HepG2 (cell line): Measurements from ENCODE around the gene PROX2.
A peak's percentile ranks its signal among the peaks of the same experiment; 100 is the strongest.

Experiments used
- CBX2 ChIP-seq, 2 experiments: fragments of 200-600 bp in 1 of 2; sonication (generic); formaldehyde crosslinking in 1 of 2; IDR thresholded peaks; 2 replicates each; pipeline versions ENCODE4 v1.7.0 to v1.8.1; 2018 to 2022; ENCODE audit warnings: low read depth in 2 of 2, low read length in 1 of 2, mild to moderate bottlenecking in 1 of 2, missing genetic modification reagents in 1 of 2
- EZH2 ChIP-seq: conservative IDR thresholded peaks from 2 replicates; pipeline ENCODE4 v1.6.1; 2012; ENCODE audit warnings: mild to moderate bottlenecking, low read depth, low read length, moderate library complexity
- MEIS2 ChIP-seq: sonication (generic); formaldehyde crosslinking; IDR thresholded peaks from 2 replicates; pipeline ENCODE4 v1.9.0; 2021; ENCODE audit warnings: mild to moderate bottlenecking, missing genetic modification reagents
- MYC ChIP-seq: sonication (generic); formaldehyde crosslinking; IDR thresholded peaks from 2 replicates; pipeline ENCODE4 v1.9.0; 2021; ENCODE audit warnings: missing genetic modification reagents, borderline replicate concordance
- NR2C2 ChIP-seq: sonication (generic); formaldehyde crosslinking; IDR thresholded peaks from 2 replicates; pipeline ENCODE4 v1.4.0; 2020; ENCODE audit warnings: missing genetic modification reagents, mild to moderate bottlenecking, moderate library complexity, borderline replicate concordance
- POLR2AphosphoS5 ChIP-seq: IDR thresholded peaks from 2 replicates; pipeline ENCODE4 v1.6.1; 2012; ENCODE audit warnings: low read depth, low read length
- SOX5 ChIP-seq: IDR thresholded peaks from 2 replicates; pipeline ENCODE4 v1.6.1; 2016; ENCODE audit warnings: borderline replicate concordance
- SUZ12 ChIP-seq: fragments of 150-350 bp; IDR thresholded peaks from 2 replicates; pipeline ENCODE4 v1.6.1; 2014; ENCODE audit warnings: low read depth, low read length
- ZNF225 ChIP-seq: sonication (generic); formaldehyde crosslinking; IDR thresholded peaks from 2 replicates; pipeline ENCODE4 v1.4.0; 2020; ENCODE audit warnings: mild to moderate bottlenecking, missing genetic modification reagents
- ZNF274 ChIP-seq: sonication (generic); formaldehyde crosslinking; IDR thresholded peaks from 2 replicates; pipeline ENCODE4 v1.5.1; 2020; ENCODE audit warnings: mild to moderate bottlenecking, missing genetic modification reagents
- ZNF589 ChIP-seq: sonication (generic); formaldehyde crosslinking; conservative IDR thresholded peaks from 2 replicates; pipeline ENCODE4 v1.8.0; 2022; ENCODE audit warnings: mild to moderate bottlenecking, moderate library complexity, missing genetic modification reagents
- TF ChIP-seq, protein P1 (sequence below): sonication (generic); formaldehyde crosslinking; IDR thresholded peaks from 2 replicates; pipeline ENCODE4 v1.5.0; 2020; ENCODE audit warnings: mild to moderate bottlenecking, missing genetic modification reagents, moderate library complexity
- TF ChIP-seq, protein P2 (sequence below): sonication (generic); formaldehyde crosslinking; IDR thresholded peaks from 2 replicates; pipeline ENCODE4 v1.4.0; 2020; ENCODE audit warnings: missing genetic modification reagents

DNA sequence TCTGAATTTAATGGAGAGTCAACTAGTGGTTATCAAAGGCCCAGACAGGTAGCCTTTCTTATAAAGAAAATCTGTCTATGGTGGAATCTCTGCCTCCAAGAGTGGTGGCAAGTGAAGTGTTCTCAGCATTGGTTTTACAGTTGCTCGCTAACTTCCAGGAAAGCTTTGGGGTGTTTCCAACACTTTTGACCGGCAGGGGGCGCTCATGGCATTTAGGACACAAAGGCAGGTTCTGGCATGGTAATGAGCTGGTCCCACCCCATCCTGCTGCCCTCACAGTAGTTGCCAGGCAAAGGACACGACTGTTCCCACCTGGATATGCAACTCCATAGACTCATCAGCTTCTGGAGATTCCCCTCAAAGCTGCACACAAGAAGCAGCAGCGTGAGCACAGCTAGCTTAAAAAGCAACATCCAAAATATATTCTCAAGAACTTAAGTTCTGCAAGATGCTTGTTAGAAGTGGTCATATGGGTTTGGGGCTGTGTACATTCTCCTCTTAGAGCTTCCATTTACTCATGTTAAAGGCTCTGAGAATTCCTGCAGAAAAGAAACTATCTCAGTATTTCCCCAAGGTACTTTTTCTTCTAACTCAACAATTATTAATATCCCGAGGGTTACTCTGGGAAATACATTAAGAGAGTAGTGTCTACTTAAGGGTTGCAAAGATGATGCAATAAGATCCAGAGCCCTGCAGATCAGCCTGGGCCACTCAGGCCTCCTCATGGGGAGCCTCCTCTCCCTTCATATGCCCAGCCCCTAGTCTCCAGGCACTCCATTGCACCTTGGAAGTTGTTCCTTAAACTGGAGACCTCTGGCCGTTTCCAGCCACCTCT, 14.8 kb downstream of the PROX2 start:
- TF ChIP-seq CBX2 (IDR thresholded peaks at IDR 0.05; ENCODE audit: low read depth, low read length) (no peak), CBX2 (CRISPR knock-in tag; IDR thresholded peaks at IDR 0.05; ENCODE audit: low read depth) (no peak), SOX5 (CRISPR knock-in tag) (no peak), MEIS2 (CRISPR knock-in tag) (no peak), NR2C2 (CRISPR knock-in tag) (no peak), POLR2AphosphoS5 (no peak), ZNF274 (CRISPR knock-in tag) (no peak), EZH2 (no peak), ZNF225 (CRISPR knock-in tag) (no peak), ZNF589 (CRISPR knock-in tag) (no peak), SUZ12 (no peak), MYC (CRISPR knock-in tag) (no peak)
- TF ChIP-seq, protein P1, sequence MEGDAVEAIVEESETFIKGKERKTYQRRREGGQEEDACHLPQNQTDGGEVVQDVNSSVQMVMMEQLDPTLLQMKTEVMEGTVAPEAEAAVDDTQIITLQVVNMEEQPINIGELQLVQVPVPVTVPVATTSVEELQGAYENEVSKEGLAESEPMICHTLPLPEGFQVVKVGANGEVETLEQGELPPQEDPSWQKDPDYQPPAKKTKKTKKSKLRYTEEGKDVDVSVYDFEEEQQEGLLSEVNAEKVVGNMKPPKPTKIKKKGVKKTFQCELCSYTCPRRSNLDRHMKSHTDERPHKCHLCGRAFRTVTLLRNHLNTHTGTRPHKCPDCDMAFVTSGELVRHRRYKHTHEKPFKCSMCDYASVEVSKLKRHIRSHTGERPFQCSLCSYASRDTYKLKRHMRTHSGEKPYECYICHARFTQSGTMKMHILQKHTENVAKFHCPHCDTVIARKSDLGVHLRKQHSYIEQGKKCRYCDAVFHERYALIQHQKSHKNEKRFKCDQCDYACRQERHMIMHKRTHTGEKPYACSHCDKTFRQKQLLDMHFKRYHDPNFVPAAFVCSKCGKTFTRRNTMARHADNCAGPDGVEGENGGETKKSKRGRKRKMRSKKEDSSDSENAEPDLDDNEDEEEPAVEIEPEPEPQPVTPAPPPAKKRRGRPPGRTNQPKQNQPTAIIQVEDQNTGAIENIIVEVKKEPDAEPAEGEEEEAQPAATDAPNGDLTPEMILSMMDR: peak; percentile 92
- TF ChIP-seq, protein P2, sequence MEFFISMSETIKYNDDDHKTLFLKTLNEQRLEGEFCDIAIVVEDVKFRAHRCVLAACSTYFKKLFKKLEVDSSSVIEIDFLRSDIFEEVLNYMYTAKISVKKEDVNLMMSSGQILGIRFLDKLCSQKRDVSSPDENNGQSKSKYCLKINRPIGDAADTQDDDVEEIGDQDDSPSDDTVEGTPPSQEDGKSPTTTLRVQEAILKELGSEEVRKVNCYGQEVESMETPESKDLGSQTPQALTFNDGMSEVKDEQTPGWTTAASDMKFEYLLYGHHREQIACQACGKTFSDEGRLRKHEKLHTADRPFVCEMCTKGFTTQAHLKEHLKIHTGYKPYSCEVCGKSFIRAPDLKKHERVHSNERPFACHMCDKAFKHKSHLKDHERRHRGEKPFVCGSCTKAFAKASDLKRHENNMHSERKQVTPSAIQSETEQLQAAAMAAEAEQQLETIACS (CRISPR knock-in tag): no peak
